NCI-H1436 treated with DMSO at 0.1 percent for 48 hours (cell line): ENCODE results near the gene CYGB.

Experiments
- DNase-seq: peaks from one replicate; lab custom pipeline; 2025; lab: John Stamatoyannopoulos, UW

Gene CYGB

DNA sequence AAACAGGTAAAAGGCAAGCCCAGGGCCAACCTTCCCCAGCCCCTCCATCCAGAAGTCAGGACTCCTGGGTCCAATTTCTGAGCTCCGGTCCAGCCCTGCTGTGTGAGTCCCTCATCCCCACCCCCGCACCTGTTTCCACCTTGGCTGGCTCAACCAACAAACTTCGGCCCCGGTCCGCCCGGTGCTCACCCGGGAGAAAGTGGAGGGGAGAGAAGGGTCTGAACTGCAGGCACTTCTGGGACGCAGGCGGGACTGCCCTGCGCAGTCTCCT, 36.8 kb downstream of the CYGB start:
- DNase-seq: no peak

DNA sequence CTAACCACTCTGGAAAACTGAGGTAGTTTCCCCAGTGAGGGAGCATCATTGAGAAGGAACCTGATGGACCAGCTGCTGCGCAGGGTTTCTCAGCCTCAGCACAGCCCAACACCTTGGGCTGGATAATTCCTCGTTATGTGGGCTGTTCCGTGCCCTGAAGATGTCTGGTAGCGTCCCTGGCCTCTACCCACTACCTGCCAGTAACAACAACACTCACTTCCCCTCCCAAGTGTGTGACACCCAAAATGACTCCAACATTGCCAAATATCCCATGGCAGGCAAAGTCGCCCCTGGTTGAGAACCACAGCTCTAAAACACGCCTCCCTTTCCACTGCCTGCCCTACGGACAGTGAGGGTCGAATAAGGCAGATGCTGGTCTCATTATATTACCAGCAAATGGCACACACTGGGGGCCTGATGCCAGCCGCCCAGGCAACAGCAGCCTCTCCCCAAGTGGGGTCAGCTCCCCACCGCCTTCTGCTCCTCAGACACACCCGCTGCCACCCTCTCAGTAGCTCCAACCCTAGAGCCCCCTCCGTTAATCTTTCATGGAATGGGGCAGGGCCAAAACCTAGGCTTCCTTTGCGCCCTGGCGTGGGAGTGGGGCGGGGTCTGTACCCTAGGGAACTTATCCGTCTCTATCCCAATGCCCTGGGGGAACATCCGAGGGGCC, 37.3 kb downstream of the CYGB start:
- no peak for DNase-seq

DNA sequence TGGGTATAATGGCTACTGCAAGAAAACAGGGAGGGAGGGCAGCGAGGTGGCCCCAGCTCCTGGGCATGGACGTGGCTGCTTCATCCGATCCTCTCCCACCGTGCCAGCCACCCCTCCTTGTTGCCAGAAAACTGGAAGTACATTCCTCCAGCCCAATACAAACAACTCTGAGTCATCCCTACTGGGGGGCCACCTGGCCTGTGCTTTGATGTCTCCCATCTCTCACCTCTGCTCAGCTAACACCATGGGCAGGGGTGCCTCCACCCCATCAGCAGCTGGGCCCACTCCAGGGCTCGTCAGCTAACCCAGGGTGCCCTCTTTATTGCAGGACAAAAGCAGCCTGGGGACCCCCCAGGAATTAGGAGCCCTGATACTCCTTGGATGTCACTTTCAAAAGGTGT, 38.2 kb downstream of the CYGB start:
- DNase-seq: no peak

DNA sequence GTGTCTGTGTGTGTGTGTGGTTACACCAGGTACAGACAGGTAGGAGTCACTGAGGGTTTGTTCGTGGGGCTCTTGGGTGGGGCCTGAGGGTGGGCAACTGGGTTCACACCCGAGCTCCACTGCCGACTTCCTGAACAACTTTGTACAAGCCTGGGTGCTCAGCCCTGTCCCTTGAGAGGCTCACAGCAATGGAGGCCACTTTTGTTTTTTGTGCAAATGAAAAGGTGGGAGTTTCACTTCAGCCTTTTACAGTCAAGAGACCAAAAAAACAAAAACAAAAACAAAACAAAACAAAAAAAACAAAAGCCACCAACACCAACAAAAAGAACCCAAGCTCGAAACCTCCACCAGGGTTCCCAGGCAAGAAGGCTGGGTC, 38.6 kb downstream of the CYGB start:
- no peak for DNase-seq

DNA sequence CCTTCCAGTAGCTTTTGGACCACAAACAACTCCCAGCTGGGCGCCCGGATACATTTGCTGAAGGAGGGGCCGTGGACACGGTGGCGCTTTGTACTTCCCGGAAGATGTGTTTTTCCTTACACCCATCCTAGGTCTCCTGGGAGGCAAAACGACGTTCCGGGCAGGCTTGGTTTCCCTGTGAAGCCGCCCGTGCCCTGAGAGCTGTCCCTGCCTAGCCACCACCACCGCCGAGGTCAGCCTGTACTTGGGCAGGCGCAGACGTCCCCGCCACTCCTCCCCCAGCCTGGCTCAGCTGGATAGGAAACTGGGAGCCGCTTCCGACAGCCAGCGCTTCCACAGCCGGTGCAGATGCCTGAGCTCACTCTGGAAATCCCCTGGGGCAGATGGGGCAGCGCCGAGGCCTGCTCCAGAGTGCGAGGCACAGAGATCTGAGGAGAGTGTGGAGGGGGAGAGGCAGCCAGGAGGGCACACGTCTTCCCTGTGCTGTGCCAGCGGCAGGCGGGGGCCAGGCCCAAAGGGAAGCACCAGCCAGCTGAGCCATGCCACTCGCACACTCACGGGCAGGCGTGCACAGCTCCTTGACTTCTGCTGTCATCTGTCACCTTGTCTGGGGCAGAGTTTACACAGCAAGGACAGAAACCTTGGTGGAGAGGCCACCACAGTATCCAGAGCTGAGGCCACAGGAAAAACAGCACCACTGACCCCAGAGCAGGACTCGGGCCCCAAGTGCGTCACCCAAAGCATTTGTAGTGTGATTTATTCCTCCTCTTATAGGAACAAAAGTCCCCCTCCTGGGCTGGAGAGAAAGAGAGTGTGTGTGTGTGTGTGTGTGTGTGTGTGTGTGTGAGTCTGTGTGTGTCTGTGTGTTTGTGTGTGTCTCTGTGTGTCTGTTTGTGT, 39.3 kb downstream of the CYGB start:
- no peak for DNase-seq

DNA sequence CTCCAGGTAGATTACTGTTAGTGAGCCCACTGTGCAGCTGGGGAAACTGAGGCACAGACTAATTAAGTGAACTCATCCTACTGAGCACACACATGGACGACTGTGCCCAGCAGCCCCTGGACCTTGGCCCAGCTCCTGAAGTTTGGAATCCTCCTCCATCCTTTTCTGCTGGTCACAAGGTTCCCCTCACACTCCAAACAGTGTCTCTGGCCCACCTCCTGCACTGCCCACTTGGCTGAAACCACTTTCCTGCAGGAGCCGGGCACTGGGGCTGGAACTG, 39.9 kb downstream of the CYGB start:
- DNase-seq: no peak

DNA sequence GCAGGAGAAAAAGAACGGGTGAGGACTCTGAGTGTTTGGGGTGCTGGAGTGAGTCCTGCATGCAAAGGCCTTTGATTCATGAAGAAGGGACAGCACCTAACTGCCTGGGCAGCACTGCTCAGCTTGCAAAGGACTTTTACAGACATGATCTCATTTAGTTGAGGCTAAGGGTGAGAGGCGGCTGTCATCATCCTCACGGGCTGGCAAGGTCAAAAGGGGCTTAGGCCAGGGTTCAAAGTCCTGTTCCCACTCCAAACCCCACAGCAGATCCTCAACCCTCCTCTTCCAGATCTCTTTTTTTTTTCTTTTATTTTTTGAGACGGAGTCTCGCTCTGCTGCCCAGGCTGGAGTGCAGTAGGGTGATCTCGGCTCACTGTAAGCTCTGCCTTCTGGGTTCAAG, 41.0 kb downstream of the CYGB start:
- no peak for DNase-seq

DNA sequence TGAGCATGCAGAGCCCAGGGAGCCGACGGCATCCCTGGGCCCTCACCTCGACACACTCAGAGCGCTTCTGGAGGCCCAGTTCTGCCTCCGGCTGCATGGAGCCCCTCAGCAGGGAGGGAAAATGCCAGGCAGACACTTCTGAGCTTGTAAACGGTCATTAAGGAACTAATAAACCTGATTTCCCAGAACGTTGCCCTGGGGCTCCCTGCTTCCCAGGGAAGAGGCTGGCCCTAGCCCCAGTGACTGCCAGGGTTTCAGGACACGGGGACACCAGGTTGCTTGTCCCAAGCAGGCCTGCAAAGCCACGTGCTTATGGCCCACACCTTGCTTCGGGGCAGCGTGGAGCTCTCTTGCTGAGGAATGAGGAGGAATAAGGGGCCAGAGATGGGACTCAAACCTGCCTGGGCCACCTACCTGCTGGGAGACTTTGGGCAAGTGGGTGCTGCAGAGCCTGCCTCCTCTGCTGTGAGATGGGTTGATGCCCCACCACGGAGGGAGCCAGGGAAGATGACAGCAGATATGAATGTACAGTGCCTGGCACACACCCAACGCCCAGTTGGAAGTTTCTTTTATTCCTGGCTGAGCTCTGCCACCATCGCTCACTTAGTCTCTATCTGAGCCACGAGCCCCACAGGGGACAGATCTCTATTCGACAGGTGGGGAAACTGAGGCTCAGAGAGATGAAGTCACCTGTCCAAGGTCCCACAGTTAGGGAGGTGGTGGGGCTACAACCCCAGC, 41.7 kb downstream of the CYGB start:
- no peak for DNase-seq

DNA sequence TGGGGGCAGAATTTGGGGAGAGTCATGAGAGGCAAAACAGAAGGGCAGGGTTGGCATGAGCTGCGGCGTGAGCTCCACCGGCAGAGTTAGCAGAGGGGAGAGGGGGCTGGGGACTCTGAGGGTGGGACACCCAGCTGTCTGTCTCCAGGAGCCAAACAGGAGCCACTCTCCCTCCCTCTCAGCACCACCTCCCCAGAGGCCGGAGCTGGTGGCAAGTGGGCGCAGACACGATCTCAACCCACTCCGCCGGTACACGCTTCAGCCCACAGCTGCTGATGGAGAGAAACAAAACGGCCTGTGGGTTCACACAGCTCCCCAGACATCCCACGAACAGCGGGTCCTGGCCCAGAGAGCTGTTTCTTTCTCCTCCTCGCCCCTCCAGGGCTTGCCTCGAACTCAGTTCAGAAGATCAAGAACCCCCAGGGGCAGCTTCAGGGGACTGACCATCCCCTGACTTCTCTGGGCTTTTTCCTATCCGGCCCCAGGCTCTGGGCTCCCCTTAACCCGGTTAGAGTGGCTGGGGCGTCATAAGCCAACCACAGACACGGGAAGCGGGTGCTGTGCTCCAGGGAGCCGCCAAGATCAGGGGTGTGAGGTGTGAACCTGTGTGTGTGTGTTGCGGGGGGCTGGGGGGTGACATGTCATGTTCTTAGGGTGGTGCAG, 43.9 kb downstream of the CYGB start:
- no peak for DNase-seq

DNA sequence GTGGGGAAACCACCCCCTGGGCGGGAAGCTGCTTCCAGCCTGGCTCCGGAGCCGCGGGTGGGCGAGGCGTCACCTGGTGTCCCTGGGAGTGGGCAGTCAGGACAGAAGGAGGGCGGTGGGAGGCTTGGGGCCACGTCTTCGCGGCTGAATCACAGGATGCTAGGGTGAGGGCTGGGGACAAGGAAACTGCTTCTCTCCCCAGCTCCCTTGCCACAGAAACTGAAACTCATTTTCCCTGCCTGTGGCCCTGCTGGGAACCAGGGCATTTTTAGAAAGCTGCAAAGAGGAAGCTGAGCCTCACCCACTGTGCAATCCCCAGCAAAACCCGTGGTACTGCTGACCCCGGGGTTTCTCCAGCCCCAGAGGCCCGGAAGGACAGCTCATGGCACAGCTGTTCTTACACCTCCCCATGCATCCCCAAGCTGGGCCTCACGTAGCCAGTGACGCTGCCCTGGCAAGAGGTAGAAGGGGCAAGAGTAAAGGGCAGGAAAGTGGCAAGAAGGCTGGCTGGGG, 44.5 kb downstream of the CYGB start:
- DNase-seq: no peak

DNA sequence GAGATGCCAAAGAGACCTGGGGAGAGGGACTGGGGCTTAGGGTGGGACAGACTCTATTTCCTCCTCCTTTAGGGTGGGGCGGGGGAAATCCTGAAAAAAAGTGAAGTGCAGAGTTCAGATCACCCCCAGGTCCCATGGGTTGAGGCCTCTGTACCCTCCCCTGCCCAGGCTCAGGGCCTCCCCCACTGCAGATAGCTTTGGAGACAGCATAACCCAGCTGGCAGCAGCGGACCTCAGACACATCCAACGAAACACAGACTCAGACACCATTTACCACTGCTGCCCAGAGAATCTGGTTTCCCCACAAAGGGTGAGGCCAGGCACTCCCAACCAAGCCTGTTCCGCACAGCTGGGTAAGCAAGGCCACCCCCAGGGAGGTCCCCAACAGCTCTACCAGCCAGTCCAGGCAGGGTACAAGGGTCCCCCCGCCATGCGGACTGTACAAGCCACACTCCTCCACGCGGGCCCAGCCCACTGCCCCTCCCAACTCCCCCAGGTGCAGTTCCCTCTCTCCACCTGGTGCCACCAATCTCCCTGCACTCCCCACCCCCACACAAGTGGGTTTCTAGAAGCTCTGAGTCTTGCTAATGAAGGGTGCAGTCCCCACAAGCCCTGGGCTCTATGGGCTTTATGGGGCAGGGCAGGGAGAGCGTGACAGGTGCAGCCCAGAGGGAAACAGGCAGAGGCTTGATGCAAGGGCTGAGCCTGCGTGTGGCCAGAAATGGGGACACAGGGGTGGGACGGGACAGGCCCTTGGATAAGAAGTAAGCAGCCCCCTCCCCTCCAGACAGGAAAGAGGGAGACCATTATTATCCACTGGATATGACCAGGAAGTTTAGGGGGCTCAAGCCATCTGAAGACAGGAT, 45.2 kb downstream of the CYGB start:
- no peak for DNase-seq

DNA sequence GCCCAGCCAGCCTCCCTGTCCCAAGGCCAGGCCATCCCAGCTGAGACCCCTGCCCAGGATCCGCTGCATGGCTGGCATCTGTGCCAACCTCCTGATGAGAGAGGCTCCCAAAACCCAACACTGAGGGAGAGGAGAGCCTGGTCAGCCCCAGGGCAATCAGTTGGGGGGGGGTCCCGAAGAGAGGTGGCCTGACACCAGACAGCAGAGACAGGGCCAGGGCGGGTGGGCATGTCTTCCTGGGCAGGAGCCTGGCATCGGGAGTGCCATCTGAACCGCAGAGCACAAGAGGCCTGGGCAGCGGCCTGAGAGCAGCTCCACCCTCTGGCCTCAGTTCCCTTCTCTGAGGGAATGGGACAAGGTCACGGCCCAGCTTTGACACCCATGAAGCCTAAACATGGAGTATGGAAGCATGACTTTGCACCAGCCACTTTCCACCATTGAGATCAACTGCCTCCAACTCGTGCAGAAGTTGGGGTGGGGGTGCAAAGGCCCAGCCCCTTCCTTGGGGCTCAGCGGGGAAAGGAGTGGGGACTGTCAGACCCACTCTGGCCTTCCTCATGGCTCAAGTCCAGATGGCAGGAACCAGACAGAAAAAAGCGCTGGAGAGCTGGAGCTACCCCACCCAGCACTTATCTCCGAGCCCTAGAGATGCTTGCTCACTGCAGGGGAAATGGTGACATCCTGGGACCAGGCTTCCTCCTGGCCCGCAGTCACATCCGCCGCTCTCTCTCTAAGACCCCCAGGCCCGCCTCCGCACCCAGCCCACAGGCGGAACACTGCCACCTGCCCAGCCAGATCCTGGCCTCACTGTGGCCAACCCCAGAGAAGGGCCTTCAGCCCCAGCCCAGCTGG, 46.0 kb downstream of the CYGB start:
- DNase-seq: no peak

DNA sequence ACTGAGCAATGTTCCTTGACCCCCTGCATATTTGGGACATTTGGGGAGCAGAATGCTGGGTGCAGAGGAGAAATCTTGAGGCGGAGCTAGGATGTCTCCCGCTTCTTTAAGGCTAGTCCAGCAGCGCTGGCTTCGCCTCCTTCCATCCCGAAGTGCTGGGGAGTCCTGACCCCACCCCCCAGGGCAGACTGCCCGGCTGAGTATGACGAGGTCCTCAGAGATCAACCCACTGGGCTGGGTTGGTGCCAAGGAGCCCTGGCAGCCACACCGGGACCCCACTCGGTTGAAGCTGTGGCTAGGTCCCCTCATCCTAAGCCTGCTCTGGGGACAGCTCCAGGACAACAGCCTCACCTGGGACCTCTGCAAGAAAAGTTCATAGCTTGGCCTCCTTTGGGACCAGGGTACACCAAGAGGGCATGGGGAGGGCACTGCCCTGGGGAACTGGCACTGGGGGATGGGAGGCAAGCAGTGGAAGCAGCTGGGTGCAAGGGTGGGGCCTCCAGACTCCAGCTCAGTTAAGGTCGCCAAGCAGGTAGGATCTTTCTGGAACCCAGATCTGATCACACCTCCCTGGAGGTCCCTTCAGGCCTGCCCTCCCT, 47.3 kb downstream of the CYGB start:
- no peak for DNase-seq

DNA sequence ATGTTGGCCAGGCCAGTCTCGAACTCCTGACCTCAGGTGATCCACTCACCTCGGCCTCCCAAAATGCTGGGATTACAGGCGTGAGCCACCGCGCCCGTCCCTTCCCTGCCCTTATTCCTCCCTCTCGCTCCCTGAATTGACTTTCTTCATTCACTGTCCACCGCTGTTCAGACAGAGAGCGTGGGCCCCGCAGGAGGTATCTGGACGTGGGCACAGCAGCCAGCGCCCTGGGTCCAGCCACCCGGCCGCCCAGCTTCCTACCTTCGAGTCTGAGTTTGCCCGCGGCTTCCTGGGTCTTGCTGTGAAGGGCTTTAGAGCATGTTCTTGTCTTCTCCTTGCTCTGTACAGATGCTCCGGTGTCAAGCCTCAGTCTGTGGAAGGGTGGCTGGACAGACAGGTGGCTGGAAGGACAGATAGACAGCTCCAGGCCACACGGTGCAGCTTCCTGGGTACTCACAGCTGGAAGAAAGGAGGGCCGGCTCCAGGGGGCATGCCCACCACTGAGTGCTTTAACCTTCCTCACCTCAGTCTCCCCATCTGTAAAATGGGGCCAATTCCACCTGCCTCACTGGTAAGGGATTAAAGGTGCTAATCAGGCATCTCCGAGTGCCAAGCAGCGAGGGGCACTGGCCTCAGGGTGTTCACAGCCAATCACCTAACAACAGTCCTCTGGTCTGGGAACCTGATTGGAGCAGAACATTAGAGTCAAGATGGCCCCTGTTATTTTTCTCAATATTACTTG, 49.9 kb downstream of the CYGB start:
- DNase-seq: no peak

DNA sequence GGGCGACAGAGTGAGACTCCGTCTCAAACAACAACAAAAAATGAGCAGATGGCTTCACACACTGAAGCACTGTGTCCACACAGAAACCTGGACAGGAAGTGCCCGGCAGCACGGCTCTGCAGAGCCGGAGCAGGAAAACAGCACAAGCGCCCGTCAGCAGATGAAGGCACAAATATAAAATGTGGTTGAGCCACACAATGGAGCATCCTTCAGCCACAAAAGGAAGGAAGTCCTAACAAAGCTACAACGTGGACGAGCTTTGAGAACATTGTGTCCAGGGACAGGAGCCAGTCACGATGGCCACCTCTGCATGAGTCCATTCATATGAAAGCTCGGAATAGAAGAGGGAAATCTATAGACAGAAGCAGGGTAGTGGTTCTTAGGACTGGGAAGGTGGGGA, 51.9 kb downstream of the CYGB start:
- no peak for DNase-seq

DNA sequence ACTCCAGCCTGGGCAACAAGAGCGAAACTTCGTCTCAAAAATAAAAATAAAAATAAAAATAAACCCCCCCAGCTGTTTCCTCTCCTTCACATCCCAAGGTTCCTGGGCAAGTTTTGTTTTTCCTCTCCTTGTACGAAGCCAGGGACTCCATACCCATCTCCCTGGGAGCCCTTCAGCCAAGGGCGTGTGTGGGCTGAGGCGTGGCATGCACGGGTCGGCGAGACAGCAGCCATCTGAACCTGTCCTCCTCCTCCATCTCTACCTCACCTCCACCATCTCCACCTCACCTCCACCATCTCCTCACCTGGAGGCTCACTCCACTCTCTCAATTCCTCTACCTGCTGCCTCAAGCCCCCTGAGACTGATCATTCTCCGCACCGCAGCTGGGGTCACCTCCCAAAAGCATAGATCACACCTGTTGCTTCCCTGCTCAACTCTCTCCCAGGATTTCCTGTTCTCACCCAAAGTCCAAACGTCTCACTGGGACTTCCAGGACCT, 53.2 kb downstream of the CYGB start:
- no peak for DNase-seq

DNA sequence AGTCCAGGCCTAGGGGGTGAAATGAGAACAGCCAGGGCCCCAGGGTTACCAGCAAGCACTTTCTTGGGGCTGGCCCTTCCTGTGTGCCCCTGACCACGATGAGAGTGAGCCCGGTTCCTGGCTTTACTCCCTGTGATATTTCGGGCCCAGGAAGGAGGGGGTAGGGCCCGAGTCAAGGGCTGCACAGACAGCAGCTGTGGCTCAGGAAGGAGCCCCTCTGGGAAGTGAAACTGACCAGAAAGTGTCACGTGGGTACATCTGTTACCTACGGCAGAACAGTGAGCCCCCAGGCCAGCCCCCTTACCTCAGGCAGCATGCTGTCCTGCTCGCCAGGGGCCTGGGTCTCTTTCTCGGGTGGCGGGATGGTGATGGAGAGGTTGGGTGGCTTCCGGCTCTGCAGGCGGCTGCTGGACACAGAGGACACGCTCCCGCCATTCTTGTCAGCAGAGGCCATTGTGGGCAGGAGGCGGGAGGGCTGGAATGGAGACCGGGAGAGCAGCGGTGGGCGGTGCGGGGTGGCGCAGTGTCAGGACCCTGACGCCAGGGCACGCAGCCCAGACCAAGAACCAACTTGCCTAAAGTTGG, 56.3 kb downstream of the CYGB start:
- DNase-seq: no peak

DNA sequence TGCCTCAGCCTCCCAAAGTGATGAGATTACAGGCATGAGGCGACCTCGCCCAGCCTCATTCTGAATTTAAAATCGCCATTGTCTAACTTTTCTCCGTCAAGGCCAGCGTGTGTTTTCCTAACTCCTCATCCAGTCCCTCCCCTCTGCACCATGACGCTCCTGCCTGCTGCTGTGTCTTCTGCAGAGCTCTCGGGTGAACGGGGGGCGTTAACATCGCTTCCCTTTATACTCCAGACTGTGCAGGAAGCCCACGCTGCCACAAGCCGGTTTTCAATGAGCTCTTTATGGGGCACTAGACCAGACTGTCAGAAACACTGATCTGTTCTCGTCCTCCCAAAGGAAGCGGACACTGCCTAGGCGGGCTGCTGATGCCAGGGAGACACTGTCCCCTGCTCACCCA, 56.9 kb downstream of the CYGB start:
- DNase-seq: no peak

DNA sequence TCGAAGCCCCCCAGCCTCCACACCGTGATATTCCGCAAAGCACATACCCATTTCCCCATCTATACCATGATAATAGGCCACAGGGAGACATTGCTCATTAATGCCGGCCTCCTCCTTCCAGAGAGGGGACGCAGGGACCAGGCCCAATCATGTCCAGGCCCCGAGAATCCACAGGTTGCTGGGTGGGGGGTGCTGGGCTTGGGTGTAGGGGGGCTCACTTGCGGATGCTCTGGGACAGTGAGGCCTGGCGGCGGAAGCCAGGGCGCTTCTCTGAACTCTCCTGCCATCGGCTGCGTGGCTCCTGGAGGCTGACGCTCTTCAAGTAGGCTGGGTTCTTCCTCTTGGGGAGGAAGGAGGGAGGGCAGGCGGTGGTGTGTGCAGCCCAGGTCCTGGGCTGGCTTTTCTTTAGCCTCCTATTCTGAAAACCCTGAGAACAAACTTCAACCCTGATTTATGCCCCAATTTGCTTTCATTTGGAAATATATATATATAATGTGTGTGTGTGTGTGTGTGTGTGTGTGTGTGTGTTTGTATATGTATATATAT, 57.9 kb downstream of the CYGB start:
- no peak for DNase-seq
